Measurements from ENCODE around the gene NHSL2. TPM values are rescaled to one million over a fixed set of nuclear protein-coding genes. Genes with fewer than 3 reads are reported as not detected.

The NHSL2 gene
- total RNA-seq, 2 experiments from 2014 or later = 0.45 to 2.2 TPM

DNA sequence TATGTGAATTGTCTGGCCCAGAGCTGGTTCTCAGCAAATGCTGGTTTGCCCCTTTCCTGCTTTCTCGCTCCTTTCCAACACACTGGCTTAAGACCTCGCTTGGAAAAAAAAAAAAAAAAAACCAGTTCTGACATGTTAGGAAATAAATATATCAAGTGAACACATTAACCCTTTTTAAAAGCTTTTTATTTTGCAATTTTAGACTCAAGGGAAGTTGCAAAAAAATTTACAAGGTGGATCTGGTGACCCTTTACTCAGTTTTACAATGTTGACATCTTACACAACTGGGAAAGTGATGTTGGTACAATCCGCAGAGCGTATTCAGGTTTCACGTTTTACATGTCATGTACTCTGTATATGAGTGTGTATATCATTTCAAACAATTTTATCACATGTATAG lies 121.0 kb downstream of the NHSL2 start:
- peaks cover 6% of the 10 kb centered on the region for H3K27me3 Mint-ChIP-seq
- H3K4me1 Mint-ChIP-seq = no peaks in the 10 kb centered on the region
- no peak overlapping the region for H3K4me3 Mint-ChIP-seq
- ATAC-seq = no peak
- CTCF ChIA-PET = interaction anchor here (0.6 to 1.2 kb wide), 2 partner anchors 33 to 74 kb away, joined by 3 to 4 read pairs; no protein-coding TSS in a partner anchor
- H3K36me3 Mint-ChIP-seq = no peaks in the 10 kb centered on the region
- H3K27ac Mint-ChIP-seq = no peak overlapping the region
- DNase-seq = no peak
- no peaks in the 10 kb centered on the region for H3K9me3 Mint-ChIP-seq (ENCODE audit: low read depth)

DNA sequence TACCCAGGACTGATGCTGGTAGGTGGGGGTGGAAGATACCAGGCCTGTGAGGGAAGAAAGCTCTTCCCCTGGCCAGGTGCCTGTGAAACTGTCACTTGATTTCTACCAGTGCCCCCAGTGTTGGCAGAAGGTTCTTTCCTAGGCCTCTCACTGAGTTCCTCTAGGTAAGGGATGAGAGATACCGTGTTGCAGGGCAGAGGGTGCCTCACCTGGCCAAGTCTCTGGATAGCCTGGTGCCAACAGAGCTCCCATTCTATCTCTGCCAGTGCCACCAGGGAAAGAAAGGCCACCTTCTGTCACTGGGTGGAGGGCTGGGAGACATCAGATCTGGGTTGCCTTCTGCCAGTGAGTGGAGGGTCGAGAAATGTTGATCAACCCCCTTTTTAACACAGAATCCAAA lies 127.0 kb downstream of the NHSL2 start:
- no peak overlapping the region for H3K4me3 Mint-ChIP-seq
- no peak overlapping the region for H3K27ac Mint-ChIP-seq
- DNase-seq (no peak), ATAC-seq (no peak)
- H3K9me3 Mint-ChIP-seq (ENCODE audit: low read depth) = no peaks in the 10 kb centered on the region
- H3K4me1 Mint-ChIP-seq = peaks cover 2% of the 10 kb centered on the region
- peaks cover 6% of the 10 kb centered on the region for H3K27me3 Mint-ChIP-seq
- no peaks in the 10 kb centered on the region for H3K36me3 Mint-ChIP-seq
- CTCF ChIA-PET = interaction anchor here (1.2 to 1.5 kb wide), 2 partner anchors 16 to 90 kb away, joined by 3 to 5 read pairs; no protein-coding TSS in a partner anchor

DNA sequence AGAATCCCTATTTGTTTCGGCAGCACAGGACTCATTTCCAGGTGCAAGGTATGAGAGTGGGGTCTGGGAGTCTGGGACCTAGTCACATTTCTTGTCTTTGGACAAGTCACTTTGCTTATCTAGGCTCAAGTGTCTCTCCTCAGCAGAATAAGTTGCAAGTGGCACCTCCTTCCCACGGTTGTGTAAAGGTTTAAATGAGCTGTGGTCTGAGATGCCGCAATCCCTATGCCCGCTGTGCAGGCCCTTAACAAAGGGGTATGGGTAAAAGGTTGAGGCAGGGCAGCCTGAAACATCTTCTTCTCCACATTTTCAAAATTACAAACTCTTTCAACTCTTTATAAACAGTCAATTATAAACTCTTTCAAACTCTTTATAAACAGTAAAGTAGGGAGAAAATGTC lies 127.4 kb downstream of the NHSL2 start:
- no peak overlapping the region for H3K27ac Mint-ChIP-seq
- peaks cover 3% of the 10 kb centered on the region for H3K4me1 Mint-ChIP-seq
- H3K4me3 Mint-ChIP-seq = no peak overlapping the region
- H3K27me3 Mint-ChIP-seq = peaks cover 6% of the 10 kb centered on the region
- no peaks in the 10 kb centered on the region for H3K36me3 Mint-ChIP-seq
- no peaks in the 10 kb centered on the region for H3K9me3 Mint-ChIP-seq (ENCODE audit: low read depth)
- DNase-seq (no peak), ATAC-seq (no peak)
- CTCF ChIA-PET = interaction anchor here (1.2 to 1.5 kb wide), 2 partner anchors 16 to 89 kb away, joined by 3 to 5 read pairs; no protein-coding TSS in a partner anchor

DNA sequence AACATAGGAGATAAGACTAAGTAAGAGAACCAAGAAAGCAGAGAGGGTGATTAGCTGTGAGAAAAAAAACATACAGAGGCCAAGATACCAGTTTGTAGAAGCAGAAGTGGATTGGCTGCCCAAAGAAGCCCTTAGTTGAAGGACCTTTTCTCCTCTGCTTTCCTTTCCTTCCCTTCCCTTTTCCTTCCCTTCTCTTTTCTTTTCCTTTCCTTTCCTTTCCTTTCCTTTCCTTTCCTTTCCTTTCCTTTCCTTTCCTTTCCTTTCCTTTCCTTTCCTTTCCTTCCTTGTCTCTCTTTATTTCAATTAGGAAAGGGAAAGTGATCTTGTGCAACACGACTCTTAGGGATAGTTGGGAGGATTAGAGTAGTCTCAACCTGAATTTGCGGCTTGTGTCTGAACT lies 128.2 kb downstream of the NHSL2 start:
- DNase-seq = no peak
- H3K4me3 Mint-ChIP-seq = no peak overlapping the region
- no peak overlapping the region for H3K27ac Mint-ChIP-seq
- H3K4me1 Mint-ChIP-seq = peaks cover 4% of the 10 kb centered on the region
- H3K27me3 Mint-ChIP-seq = peaks cover 6% of the 10 kb centered on the region
- no peak for ATAC-seq
- no peaks in the 10 kb centered on the region for H3K9me3 Mint-ChIP-seq (ENCODE audit: low read depth)
- CTCF ChIA-PET = interaction anchor here (1.5 kb wide), 1 partner anchor 17 kb away, joined by 5 read pairs; no protein-coding TSS in a partner anchor
- no peaks in the 10 kb centered on the region for H3K36me3 Mint-ChIP-seq

- CTCF ChIA-PET = no interaction called here
- Mint-ChIP-seq H3K9me3 (ENCODE audit: low read depth) (no peaks in the 10 kb centered on the region), H3K36me3 (no peaks in the 10 kb centered on the region), H3K4me1 (peaks cover 4% of the 10 kb centered on the region), H3K4me3 (no peak overlapping the region), H3K27me3 (peaks cover 3% of the 10 kb centered on the region), H3K27ac (no peak overlapping the region)
- ATAC-seq = no peak
- no peak for DNase-seq
Observed at GRCh38 chrX:72040506-72040905, 129.9 kb downstream of the NHSL2 start.

GRCh38 chrX:72041176-72041575 lies 130.5 kb downstream of the NHSL2 start:
- peaks cover 4% of the 10 kb centered on the region for H3K4me1 Mint-ChIP-seq
- DNase-seq (no peak), ATAC-seq (no peak)
- peaks cover 3% of the 10 kb centered on the region for H3K27me3 Mint-ChIP-seq
- CTCF ChIA-PET = no interaction called here
- no peaks in the 10 kb centered on the region for H3K9me3 Mint-ChIP-seq (ENCODE audit: low read depth)
- no peak overlapping the region for H3K4me3 Mint-ChIP-seq
- H3K27ac Mint-ChIP-seq = no peak overlapping the region
- H3K36me3 Mint-ChIP-seq = no peaks in the 10 kb centered on the region

DNA sequence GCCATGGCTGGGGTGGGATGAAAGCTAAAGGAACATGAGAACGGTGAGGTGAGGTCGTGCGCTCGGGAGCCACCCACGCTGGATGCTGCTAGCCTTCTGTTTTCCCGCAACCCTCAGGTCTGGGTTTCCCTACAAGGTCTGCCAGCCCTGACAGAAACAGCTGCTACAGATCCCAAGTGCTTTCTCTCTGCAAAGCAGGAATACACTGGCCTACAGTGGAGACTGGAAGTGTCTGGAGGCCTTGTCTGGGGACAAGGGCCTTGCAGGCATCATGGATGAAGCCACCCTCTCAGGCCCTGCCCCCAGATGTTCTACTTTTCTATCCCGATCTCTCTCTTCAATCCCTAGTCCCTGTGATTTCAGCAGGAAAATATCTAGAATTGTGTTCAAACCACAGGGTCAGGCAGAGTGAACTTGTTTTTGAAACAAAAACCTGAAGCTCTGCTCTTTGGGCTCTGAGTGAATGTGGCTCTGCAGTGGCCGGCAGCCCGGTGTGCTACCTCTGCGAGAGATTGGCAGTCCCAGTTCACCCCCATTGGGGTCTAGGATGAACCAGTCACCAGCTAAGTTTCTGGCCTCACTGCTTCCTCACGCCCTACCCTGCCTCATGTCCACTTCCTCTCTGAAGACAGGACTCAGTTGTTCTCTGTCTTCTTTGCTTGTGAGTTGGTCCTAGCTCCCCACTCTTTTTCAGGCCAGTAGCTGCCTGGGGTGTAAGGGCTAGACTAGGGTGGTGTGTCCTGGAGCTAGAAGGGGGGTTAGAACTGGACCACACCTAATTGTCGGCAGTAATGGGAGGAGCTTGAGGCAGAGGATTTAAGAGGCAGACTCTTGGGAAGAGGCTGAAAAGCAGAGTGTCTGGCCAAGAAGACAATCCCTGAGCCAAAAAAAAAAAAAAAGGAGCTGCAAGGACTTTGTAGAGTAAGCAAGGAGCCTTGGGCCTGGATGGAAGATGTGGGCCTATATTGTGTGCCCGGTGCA lies 131.5 kb downstream of the NHSL2 start:
- no peak for ATAC-seq
- no peaks in the 10 kb centered on the region for H3K9me3 Mint-ChIP-seq (ENCODE audit: low read depth)
- H3K27me3 Mint-ChIP-seq = no peaks in the 10 kb centered on the region
- no peak for DNase-seq
- peaks cover 14% of the 10 kb centered on the region for H3K4me1 Mint-ChIP-seq
- CTCF ChIA-PET = interaction anchor here (1.2 kb wide), 1 partner anchor 24 kb away, joined by 4 read pairs; no protein-coding TSS in a partner anchor
- H3K27ac Mint-ChIP-seq = no peak overlapping the region
- no peak overlapping the region for H3K4me3 Mint-ChIP-seq
- no peaks in the 10 kb centered on the region for H3K36me3 Mint-ChIP-seq

DNA sequence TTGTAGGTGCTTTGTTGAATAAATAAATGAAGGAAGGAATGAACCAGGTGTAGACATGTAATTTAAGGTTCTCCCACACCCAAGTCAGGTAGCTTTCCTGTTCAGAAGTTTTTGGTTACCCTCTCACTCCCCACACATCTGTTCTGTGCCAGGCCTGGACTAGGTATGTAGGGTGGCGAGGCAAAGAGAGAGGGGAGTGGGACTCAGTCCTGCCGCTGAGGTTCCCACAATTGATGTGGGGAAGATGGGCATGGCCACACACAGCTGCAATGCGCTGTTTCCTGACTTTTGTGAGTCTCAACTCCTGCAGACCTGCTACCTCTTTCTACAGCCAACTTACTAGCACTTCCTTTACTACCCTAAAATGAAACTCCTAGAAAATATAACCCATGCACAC lies 132.2 kb downstream of the NHSL2 start:
- no peaks in the 10 kb centered on the region for H3K27me3 Mint-ChIP-seq
- no peak overlapping the region for H3K4me3 Mint-ChIP-seq
- no peak overlapping the region for H3K27ac Mint-ChIP-seq
- DNase-seq (no peak), ATAC-seq (no peak)
- CTCF ChIA-PET = interaction anchor here (1.2 kb wide), 1 partner anchor 25 kb away, joined by 4 read pairs; no protein-coding TSS in a partner anchor
- H3K36me3 Mint-ChIP-seq = no peaks in the 10 kb centered on the region
- peaks cover 14% of the 10 kb centered on the region for H3K4me1 Mint-ChIP-seq
- no peaks in the 10 kb centered on the region for H3K9me3 Mint-ChIP-seq (ENCODE audit: low read depth)

DNA sequence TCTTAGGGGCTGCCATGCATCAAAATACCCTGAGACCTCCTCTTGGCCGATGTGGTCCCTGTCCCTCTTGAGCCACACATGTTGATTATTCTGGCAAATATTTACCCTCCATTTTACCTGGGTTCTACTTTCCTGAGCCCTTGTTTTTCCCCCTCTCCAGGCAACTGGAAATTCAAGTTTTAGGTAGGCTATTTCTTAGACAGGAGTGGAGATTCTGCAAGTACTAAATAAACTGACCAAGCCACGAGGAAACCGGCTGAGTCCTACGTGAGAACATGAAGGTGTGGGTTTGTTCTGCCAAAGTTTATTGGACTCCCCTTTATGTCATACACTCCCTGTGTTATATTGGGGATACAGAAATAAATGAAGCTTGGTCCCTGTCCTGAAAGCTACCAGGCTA lies 133.0 kb downstream of the NHSL2 start:
- DNase-seq (no peak), ATAC-seq (no peak)
- Mint-ChIP-seq H3K4me3 (no peak overlapping the region), H3K9me3 (ENCODE audit: low read depth) (no peaks in the 10 kb centered on the region), H3K36me3 (no peaks in the 10 kb centered on the region), H3K4me1 (peaks cover 14% of the 10 kb centered on the region), H3K27me3 (no peaks in the 10 kb centered on the region), H3K27ac (no peak overlapping the region)
- CTCF ChIA-PET = no interaction called here

DNA sequence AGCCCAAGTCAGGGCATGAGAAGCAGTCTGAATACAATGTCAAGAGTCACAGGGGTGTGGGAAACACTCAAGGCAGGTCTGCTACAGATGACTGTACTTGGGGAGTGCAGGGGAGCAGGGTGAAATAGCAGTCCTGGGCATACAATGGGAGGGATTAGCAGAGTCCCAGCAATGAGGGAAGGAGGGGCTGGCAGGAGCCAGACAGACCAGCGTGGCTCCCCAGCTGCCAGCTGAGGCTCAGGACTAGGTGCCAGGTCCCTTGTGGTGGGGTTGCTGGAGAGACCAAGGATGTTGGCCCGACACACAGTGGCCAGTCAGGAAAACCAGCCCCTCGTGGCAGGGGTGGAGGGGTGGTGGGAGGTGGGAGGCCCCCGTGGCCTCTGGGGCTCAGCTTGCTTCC lies 134.5 kb downstream of the NHSL2 start:
- Mint-ChIP-seq H3K4me1 (peaks cover 16% of the 10 kb centered on the region), H3K27ac (no peak overlapping the region), H3K27me3 (peaks cover 8% of the 10 kb centered on the region), H3K36me3 (no peaks in the 10 kb centered on the region), H3K4me3 (no peak overlapping the region), H3K9me3 (ENCODE audit: low read depth) (no peaks in the 10 kb centered on the region)
- no peak for DNase-seq
- CTCF ChIA-PET = interaction anchor here (1.3 kb wide), 1 partner anchor 81 kb away, joined by 3 read pairs; no protein-coding TSS in a partner anchor
- no peak for ATAC-seq

DNA sequence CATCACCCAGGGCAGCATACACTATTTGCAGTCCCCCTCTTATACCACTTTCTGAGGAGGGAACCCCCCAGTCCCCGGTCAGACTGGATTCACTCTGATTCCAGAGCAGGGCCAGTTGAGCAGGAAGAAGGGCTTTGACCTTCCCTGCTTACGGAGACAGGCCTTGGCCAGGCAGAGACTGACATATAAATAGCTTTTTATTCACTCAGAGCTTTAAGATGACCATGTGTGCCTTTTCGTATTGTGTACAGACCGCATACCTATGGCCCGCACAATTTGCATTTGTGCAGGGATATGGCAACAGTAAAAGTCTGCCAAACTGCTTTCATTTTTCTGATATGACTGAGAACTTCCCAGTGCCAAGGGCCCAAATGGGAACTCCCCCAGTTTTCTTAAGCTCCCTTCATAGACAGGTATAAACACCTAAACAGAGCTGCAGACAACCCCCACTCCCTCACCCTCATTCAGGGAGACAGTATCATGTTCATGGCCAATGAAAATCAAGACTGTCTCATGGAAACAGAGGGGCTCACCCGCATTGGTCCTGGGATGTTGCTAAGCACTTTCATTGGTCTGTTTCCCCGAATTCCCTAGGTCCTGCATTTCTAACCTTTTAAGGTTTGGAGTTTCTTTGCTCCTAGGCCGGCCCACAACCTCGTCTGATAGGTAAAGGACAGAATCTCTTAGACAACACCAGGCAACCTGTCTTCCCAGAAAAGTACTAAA lies 135.1 kb downstream of the NHSL2 start:
- CTCF ChIA-PET = no interaction called here
- H3K9me3 Mint-ChIP-seq (ENCODE audit: low read depth) = no peaks in the 10 kb centered on the region
- peaks cover 8% of the 10 kb centered on the region for H3K27me3 Mint-ChIP-seq
- H3K27ac Mint-ChIP-seq = no peak overlapping the region
- DNase-seq (no peak), ATAC-seq (no peak)
- peaks cover 16% of the 10 kb centered on the region for H3K4me1 Mint-ChIP-seq
- no peak overlapping the region for H3K4me3 Mint-ChIP-seq
- no peaks in the 10 kb centered on the region for H3K36me3 Mint-ChIP-seq

DNA sequence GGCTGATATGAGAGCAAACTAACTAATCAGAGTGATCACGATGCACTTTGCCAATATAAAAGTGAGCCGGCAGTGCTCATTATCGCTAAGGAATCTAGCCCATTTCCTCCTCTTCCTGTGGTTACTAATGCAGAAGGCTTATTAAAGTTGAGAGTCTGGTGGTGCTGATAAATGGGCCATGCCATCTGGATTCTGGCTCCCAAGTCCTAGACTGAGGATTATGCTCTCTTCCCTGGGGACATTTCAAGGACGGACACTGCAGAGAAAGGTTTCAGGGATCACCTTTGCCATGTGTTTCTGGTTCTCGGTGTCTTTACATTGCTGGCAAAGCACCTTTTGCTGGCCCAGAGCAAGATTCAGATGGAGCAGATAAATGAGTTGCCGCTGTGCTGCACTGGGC lies 135.8 kb downstream of the NHSL2 start:
- H3K4me3 Mint-ChIP-seq = no peak overlapping the region
- no peaks in the 10 kb centered on the region for H3K9me3 Mint-ChIP-seq (ENCODE audit: low read depth)
- CTCF ChIA-PET = interaction anchor here (3.9 kb wide), 1 partner anchor 80 kb away, joined by 24 read pairs; no protein-coding TSS in a partner anchor
- peaks cover 12% of the 10 kb centered on the region for H3K27me3 Mint-ChIP-seq
- H3K4me1 Mint-ChIP-seq = peaks cover 16% of the 10 kb centered on the region
- H3K27ac Mint-ChIP-seq = no peak overlapping the region
- no peak for ATAC-seq
- no peak for DNase-seq
- no peaks in the 10 kb centered on the region for H3K36me3 Mint-ChIP-seq

Measured in activated CD8-positive, alpha-beta memory T cell treated with anti-CD3 and anti-CD28 coated beads, Interleukin-2, amount 10 ng/mL, durations not matched to agents 7 days and 5 days (primary cell).